Naive thymus-derived CD4-positive, alpha-beta T cell (primary cell): ENCODE data around the gene MAL. TPM values are rescaled to one million over a fixed set of nuclear protein-coding genes. Genes with fewer than 3 reads are reported as not detected.

Experiments used
- ATAC-seq: fragments of 150-1000 bp; cut with Tn5 transposase; 2 replicates; pipeline ENCODE4 v1.10.0; 2021; ENCODE audit warnings: mild to moderate bottlenecking, moderate library complexity
- CTCF ChIA-PET: fragments of 350-600 bp; sonication (Branson Sonifier 250); formaldehyde crosslinking; loops from one replicate; lab custom pipeline; 2021; ENCODE audit warnings: antibody characterized with exemption; lab: Charles Lee
- POLR2A ChIA-PET: fragments of 350-600 bp; sonication (Branson Sonifier 250); formaldehyde crosslinking; loops from one replicate; lab custom pipeline; 2021; ENCODE audit warnings: antibody characterized with exemption, inconsistent platforms; lab: Charles Lee
- DNase-seq, 9 donors: peaks; one replicate each; pipeline versions ENCODE4 v3.0.0 to v3.0.0-alpha.2; 2020 to 2022; ENCODE audit warnings: mixed read lengths in 1 of 9
- H3K27ac ChIP-seq: one replicate; pipeline ENCODE4 v1.7.0; 2013; ENCODE audit warnings: mild to moderate bottlenecking, low read depth, low read length, moderate library complexity
- H3K27me3 ChIP-seq, 2 donors: one replicate each; pipeline ENCODE4 v1.7.0; 2013; ENCODE audit warnings: low read length in 2 of 2, mild to moderate bottlenecking in 2 of 2, moderate library complexity in 2 of 2; ENCODE audit not compliant: control insufficient read depth in 2 of 2, insufficient read depth in 2 of 2
- H3K36me3 ChIP-seq, 3 experiments: 1 replicate in 2 of 3; 2 replicates in 1 of 3; pipeline ENCODE4 v1.7.0; 2013; ENCODE audit warnings: low read length in 3 of 3, mild to moderate bottlenecking in 3 of 3, moderate library complexity in 1 of 3; ENCODE audit not compliant: insufficient read depth in 3 of 3, control insufficient read depth in 2 of 3
- H3K4me1 ChIP-seq, 2 donors: one replicate each; pipeline ENCODE4 v1.7.0; 2013; ENCODE audit warnings: low read length in 2 of 2, mild to moderate bottlenecking in 2 of 2, moderate library complexity in 1 of 2; ENCODE audit not compliant: control insufficient read depth in 2 of 2, insufficient read depth in 2 of 2
- H3K4me3 ChIP-seq: 2 replicates; pipeline ENCODE4 v1.7.0; 2013; ENCODE audit warnings: mild to moderate bottlenecking, low read length
- H3K9me3 ChIP-seq, 3 experiments: 1 replicate in 2 of 3; 2 replicates in 1 of 3; pipeline ENCODE4 v1.7.0; 2013; ENCODE audit warnings: low read length in 3 of 3; ENCODE audit not compliant: control insufficient read depth in 2 of 3
- H3K27ac Mint-ChIP-seq, 9 donors: one replicate each; pipeline ENCODE4 v1.8.0; 2020 to 2022; ENCODE audit warnings: mixed read lengths in 9 of 9, mild to moderate bottlenecking in 8 of 9, moderate library complexity in 5 of 9, inconsistent platforms in 2 of 9
- H3K27me3 Mint-ChIP-seq, 5 donors: one replicate each; pipeline ENCODE4 v1.8.0; 2021 to 2022; ENCODE audit warnings: mixed read lengths in 5 of 5, mild to moderate bottlenecking in 1 of 5
- H3K36me3 Mint-ChIP-seq, 5 donors: one replicate each; pipeline ENCODE4 v1.8.0; 2020 to 2022; ENCODE audit warnings: mixed read lengths in 5 of 5, mild to moderate bottlenecking in 3 of 5, inconsistent platforms in 1 of 5
- H3K4me1 Mint-ChIP-seq, 7 donors: one replicate each; pipeline ENCODE4 v1.8.0; 2020 to 2022; ENCODE audit warnings: mixed read lengths in 7 of 7, mild to moderate bottlenecking in 3 of 7, inconsistent platforms in 1 of 7
- H3K4me3 Mint-ChIP-seq, 10 donors: one replicate each; pipeline ENCODE4 v1.8.0; 2020 to 2022; ENCODE audit warnings: mild to moderate bottlenecking in 10 of 10, mixed read lengths in 10 of 10, moderate library complexity in 6 of 10, inconsistent platforms in 2 of 10
- H3K9me3 Mint-ChIP-seq, 11 donors: one replicate each; pipeline ENCODE4 v1.8.0; 2020 to 2022; ENCODE audit warnings: mixed read lengths in 11 of 11, mild to moderate bottlenecking in 4 of 11, inconsistent platforms in 1 of 11, moderate library complexity in 1 of 11
- intact Hi-C, 2 donors: fragments of 100-400 bp; cut with micrococcal nuclease; formaldehyde crosslinking; loops; one replicate each; pipeline ENCODE4 v1.15.1; 2023
- polyA plus RNA-seq, 2 donors: library from polyadenylated mRNA; unstranded; fragments of 300-500 nt; fragmentation: Illumina TruSeq; gene quantifications; one replicate each; pipeline ENCODE4 v1.2.3, GENCODE V29; 2021
- total RNA-seq, 6 experiments: library from RNA in 5 of 6; stranded (reverse) in 5 of 6; gene quantifications; 1 replicate in 5 of 6; 2 replicates in 1 of 6; pipeline ENCODE4 v1.2.3 and lab custom pipeline; 2021 to 2026

MAL gene
- total and polyA plus RNA-seq, 7 experiments from 2014 or later = 124 to 575 (median 176) TPM

DNA sequence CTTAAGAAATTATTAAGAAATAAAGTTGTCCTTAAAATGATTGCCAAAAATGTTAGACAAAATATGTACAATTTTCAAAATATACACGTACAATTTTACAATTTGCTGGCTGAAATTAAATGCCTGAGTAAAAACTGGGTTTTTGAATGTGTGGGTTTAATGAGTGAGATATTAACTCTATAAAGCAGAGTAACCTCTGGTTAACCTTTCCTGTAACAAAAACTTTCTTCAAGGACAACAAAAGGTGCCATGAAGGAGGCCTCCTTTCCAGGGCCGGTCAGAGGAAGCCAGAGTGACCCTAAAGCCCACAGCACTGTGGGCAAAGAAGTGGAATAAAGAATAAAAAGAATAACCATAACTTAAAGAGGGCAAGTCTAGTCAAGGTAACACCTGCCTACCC is 16.5 kb upstream of the MAL start:
- POLR2A ChIA-PET = no interaction called here
- no peak for ATAC-seq
- peaks cover 0 to 6% (median 2%) of the 10 kb centered on the region in 7 donors for H3K4me1 Mint-ChIP-seq

DNA sequence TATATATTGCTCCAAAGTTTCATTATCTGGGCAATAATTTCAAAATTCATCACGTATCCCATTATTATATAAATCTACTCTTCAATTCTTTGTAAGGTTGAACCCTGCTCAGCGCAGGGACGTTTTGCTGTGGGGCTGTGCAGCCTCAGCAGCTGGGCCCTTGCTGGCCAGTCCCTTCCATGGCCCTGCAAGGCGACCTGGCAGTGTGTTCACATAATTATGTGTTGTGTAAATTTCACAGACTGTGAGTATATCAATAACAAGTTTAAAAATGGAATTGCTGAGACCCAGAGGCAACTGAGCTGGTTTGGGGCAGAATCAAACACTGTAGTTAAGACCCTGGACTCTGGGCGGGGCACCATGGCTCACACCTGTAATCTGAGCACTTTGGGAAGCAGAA is 16.1 kb upstream of the MAL start:
- H3K4me3 Mint-ChIP-seq = no peak overlapping the region
- Histone ChIP-seq H3K9me3 (no peaks in the 10 kb centered on the region), H3K36me3 (no peaks in the 10 kb centered on the region), H3K27me3 (no peaks in the 10 kb centered on the region), H3K27ac (no peak overlapping the region), H3K4me1 (no peaks in the 10 kb centered on the region), H3K4me3 (no peak overlapping the region)
- peaks cover 0 to 6% (median 3%) of the 10 kb centered on the region in 5 donors for H3K27me3 Mint-ChIP-seq
- ATAC-seq (no peak), DNase-seq (no peak)
- peaks cover 0 to 6% (median 2%) of the 10 kb centered on the region in 7 donors for H3K4me1 Mint-ChIP-seq
- intact Hi-C loops = no loop called here
- peaks cover 0 to 3% (median 0%) of the 10 kb centered on the region in 5 donors for H3K36me3 Mint-ChIP-seq
- H3K27ac Mint-ChIP-seq = no peak overlapping the region
- POLR2A ChIA-PET = no interaction called here
- no peaks in the 10 kb centered on the region for H3K9me3 Mint-ChIP-seq
- CTCF ChIA-PET = no interaction called here

More for the DNA sequence above, 16.5 kb upstream of the MAL start:
- H3K4me3 Mint-ChIP-seq = no peak overlapping the region
- H3K36me3 Mint-ChIP-seq = peaks cover 0 to 3% (median 0%) of the 10 kb centered on the region in 5 donors
- Histone ChIP-seq H3K27ac (no peak overlapping the region), H3K9me3 (no peaks in the 10 kb centered on the region), H3K4me1 (no peaks in the 10 kb centered on the region), H3K4me3 (no peak overlapping the region), H3K36me3 (no peaks in the 10 kb centered on the region), H3K27me3 (no peaks in the 10 kb centered on the region)
- CTCF ChIA-PET = no interaction called here
- peaks cover 0 to 9% (median 6%) of the 10 kb centered on the region in 5 donors for H3K27me3 Mint-ChIP-seq
- intact Hi-C loops = no loop called here
- no peaks in the 10 kb centered on the region for H3K9me3 Mint-ChIP-seq
- H3K27ac Mint-ChIP-seq = no peak overlapping the region
- DNase-seq = no peak

DNA sequence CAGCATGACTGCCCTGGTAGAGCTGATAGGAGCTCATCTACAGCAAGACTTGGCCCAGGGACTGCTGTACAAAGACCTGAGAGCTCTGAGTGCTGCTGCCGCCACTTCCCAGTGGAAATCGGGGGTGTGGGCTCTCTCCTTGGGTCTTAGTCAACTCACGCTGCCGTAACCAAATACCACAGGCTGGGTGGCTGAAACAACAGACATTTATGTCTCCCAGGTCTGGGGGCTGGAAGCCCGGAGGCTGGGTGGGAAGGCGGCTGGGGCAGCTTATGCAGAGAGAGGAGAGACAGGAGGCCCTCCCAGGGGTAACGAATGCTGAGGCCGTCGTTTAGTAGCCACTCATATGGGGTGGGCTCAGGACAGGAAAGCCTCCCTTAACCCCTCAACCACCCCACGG is 15.4 kb upstream of the MAL start:
- intact Hi-C loops = no loop called here
- Histone ChIP-seq H3K27ac (no peak overlapping the region), H3K4me1 (no peaks in the 10 kb centered on the region), H3K4me3 (no peak overlapping the region), H3K9me3 (no peaks in the 10 kb centered on the region), H3K36me3 (no peaks in the 10 kb centered on the region), H3K27me3 (no peaks in the 10 kb centered on the region)
- H3K27ac Mint-ChIP-seq = no peak overlapping the region
- H3K27me3 Mint-ChIP-seq = peaks cover 0 to 4% (median 0%) of the 10 kb centered on the region in 5 donors
- ChIA-PET CTCF (interaction anchor here (0.7 kb wide), 1 partner anchor 24 kb away, joined by 4 read pairs; no protein-coding TSS in a partner anchor), POLR2A (no interaction called here)
- ATAC-seq (no peak), DNase-seq (no peak)
- no peak overlapping the region for H3K4me3 Mint-ChIP-seq
- H3K36me3 Mint-ChIP-seq = no peaks in the 10 kb centered on the region
- no peaks in the 10 kb centered on the region for H3K9me3 Mint-ChIP-seq
- H3K4me1 Mint-ChIP-seq = peaks cover 0 to 6% (median 0%) of the 10 kb centered on the region in 7 donors

DNA sequence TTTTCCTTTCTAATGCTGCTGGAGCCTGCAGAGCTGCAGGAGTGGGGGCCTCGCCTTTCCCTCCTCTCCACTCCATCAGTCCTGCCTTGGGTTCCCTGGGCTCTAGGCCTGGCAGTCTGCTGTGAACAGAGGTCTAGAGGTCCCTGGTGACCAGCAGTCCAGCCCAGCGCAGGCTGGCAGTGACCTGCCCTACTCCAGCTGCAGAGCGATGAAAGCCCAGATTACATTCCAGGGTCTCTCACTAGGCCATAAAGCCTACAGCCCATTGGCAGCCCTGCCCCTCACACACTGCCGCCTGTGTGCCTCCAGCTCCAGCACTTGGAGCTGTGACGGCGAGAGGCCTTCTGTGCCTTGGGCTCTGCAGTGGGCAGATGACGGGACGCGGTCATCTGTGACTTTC is 14.8 kb upstream of the MAL start:
- POLR2A ChIA-PET = no interaction called here
- Mint-ChIP-seq H3K4me3 (no peak overlapping the region), H3K9me3 (no peaks in the 10 kb centered on the region)

DNA sequence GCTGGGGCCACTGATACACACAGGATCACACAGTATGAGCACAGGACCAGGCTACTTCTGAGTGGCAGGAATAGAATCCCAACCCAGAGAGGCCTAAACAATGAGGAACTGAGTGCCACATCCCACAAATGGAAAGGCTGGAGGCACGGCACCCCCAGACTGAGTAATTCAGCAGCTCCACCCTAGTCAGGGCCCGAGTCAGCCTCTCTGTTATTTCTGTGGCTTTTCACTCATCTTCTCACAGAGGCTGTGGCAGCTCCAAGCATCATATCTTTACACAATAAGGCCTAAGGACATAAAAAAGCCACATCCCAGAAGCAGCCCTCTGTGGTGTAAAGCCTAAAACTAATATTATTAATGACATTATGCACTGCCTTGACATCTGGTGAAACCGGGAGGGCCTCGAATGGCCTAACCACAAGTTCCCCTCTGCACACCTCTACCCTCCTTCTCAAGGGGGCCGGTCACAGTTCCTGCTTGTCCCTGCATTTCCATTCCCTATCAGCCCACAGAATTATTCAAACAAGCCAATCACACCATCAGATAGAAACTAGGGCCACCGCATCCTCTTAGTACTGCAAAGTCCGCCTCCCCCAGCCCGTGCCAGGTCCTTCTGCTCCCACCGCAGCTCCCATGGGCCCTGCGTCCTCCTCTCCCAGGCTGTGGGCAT is 12.5 kb upstream of the MAL start:
- H3K27me3 ChIP-seq = no peaks in the 10 kb centered on the region
- Mint-ChIP-seq H3K27ac (peak overlapping the region in 1 of 9 donors; percentile 57), H3K4me3 (no peak overlapping the region), H3K9me3 (no peaks in the 10 kb centered on the region), H3K4me1 (peaks cover 0 to 11% (median 5%) of the 10 kb centered on the region in 7 donors), H3K27me3 (no peaks in the 10 kb centered on the region), H3K36me3 (peaks cover 0 to 4% (median 0%) of the 10 kb centered on the region in 5 donors)
- intact Hi-C loops = no loop called here
- no peak overlapping the region for H3K4me3 ChIP-seq
- ATAC-seq (no peak), DNase-seq (no peak)
- no peaks in the 10 kb centered on the region for H3K36me3 ChIP-seq
- ChIA-PET POLR2A (no interaction called here), CTCF (interaction anchor here (0.8 kb wide), 1 partner anchor 27 kb away, joined by 3 read pairs; no protein-coding TSS in a partner anchor)
- no peaks in the 10 kb centered on the region for H3K9me3 ChIP-seq
- no peak overlapping the region for H3K27ac ChIP-seq
- no peaks in the 10 kb centered on the region for H3K4me1 ChIP-seq

More for the DNA sequence above, 14.8 kb upstream of the MAL start:
- Mint-ChIP-seq H3K27ac (no peak overlapping the region), H3K36me3 (no peaks in the 10 kb centered on the region), H3K27me3 (peaks cover 0 to 3% (median 0%) of the 10 kb centered on the region in 5 donors), H3K4me1 (peaks cover 0 to 11% (median 0%) of the 10 kb centered on the region in 7 donors)
- ATAC-seq (no peak), DNase-seq (no peak)
- Histone ChIP-seq H3K4me3 (no peak overlapping the region), H3K27me3 (no peaks in the 10 kb centered on the region), H3K36me3 (no peaks in the 10 kb centered on the region), H3K27ac (no peak overlapping the region), H3K9me3 (no peaks in the 10 kb centered on the region), H3K4me1 (no peaks in the 10 kb centered on the region)
- intact Hi-C loops = no loop called here
- CTCF ChIA-PET = interaction anchor here (0.7 kb wide), 1 partner anchor 24 kb away, joined by 4 read pairs; no protein-coding TSS in a partner anchor

DNA sequence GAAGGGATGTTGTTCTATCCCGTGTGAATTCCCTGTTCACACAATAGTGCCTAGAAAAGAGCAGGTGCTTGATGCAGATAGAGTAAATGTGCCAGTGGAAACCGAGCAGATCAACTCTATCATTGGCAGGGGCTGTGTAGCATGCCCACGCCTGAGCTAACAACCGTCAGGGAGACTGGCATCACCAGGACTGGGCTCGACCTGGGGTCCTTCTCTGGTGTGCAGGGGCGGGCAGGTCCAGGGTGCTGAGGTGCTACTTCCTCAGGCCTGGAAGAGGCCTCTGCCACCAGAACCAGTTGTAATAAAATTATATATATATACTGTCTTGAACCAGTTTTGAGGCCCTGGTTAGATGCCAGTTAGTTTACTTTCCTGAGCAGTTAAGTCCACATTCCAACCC is 11.8 kb upstream of the MAL start:
- H3K27me3 Mint-ChIP-seq = no peaks in the 10 kb centered on the region
- DNase-seq (no peak), ATAC-seq (no peak)
- peaks cover 0 to 4% (median 0%) of the 10 kb centered on the region in 5 donors for H3K36me3 Mint-ChIP-seq
- intact Hi-C loops = no loop called here
- H3K27ac ChIP-seq = no peak overlapping the region
- H3K4me3 Mint-ChIP-seq = no peak overlapping the region
- H3K27ac Mint-ChIP-seq = peak overlapping the region in 1 of 9 donors; percentile 57
- H3K4me1 ChIP-seq = no peaks in the 10 kb centered on the region
- H3K4me3 ChIP-seq = no peak overlapping the region
- H3K9me3 ChIP-seq = no peaks in the 10 kb centered on the region
- ChIA-PET CTCF (interaction anchor here (0.8 kb wide), 1 partner anchor 27 kb away, joined by 3 read pairs; no protein-coding TSS in a partner anchor), POLR2A (no interaction called here)
- no peaks in the 10 kb centered on the region for H3K27me3 ChIP-seq
- H3K4me1 Mint-ChIP-seq = peaks cover 0 to 11% (median 5%) of the 10 kb centered on the region in 7 donors
- no peaks in the 10 kb centered on the region for H3K36me3 ChIP-seq
- no peaks in the 10 kb centered on the region for H3K9me3 Mint-ChIP-seq
